NCI-H524 (cell line): ENCODE measurements around the gene PPM1H.

Experiments used
- DNase-seq, 2 experiments: peaks; one replicate each; lab custom pipeline; 2025; lab: John Stamatoyannopoulos, UW

Gene PPM1H

DNA sequence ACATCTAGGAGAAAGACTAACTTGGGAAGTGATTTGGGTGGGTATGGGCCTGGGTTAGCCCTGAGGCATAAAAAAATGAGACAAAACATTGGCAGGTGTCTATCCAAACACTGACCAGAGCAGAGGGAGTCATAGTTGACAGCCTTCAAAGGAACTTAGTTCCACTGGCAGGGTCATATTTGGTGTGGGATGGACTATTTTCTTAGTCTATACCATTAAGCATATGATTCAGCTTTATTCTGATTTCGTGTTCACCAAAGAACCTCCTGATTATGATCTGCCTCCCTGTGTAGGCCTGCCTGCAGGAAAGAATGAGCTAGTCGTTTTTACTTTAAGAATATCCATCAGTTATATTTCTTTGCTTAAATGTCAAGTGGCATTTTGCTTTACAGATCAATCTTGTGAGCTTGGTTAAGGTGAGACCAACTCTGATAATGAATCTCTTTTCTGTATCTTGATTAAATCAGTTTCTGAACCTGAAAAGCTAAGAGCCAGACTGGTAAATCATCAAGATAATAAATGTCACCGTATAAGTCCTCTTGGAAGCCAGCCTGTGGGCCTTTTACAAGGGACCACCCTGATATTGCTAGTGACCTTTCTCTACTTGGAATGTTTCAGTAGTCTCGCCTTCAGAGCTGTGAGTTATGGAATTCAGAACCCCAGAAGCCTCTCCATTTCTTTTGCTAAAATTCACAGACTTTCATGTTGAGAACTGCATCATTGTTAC lies 285.4 kb downstream of the PPM1H start:
- no peak for DNase-seq

- no peak for DNase-seq
Measured at GRCh38 chr12:62647586-62647985, 287.4 kb downstream of the PPM1H start.

DNA sequence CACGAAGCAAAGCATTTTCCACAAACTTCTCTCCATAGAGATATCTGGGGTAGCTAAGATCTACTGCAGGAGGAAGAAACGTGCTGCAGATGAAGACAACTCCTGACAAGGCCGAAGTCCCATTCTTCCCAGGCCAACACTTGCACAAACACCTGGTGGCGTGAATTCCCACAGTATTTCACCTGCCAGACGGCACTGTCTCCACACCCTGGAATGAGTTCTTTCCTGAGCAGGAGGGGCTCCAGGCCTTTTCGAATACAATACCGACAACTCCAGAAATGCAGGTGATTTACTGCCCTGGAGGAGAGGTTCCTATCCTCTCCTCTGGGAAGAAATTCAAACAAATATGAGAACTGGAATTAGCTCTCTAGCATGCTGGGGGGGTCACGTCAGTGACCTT lies 288.4 kb downstream of the PPM1H start:
- DNase-seq = no peak

DNA sequence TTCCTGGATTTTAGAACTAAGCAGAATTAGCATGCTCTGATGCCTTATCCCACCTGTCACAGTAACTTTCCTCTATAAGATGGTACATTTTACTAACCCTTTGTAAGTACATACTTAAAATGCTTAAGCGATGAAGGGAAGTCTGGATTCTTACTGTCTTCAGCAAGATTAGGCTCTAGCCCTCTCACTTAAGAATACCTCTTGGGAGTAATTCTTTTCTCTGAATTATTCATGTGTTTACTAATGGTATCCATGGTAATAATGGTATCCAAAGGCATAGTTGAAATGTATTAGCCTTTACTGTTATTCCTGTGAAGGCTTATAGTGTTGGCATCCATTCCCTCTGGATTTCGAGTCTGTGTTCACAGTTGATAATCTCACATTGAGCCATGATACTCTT lies 291.5 kb downstream of the PPM1H start:
- peak in 1 of 2 experiments; percentile 55 for DNase-seq

- DNase-seq = no peak
Measured at GRCh38 chr12:62642486-62642885, 292.5 kb downstream of the PPM1H start.

- DNase-seq = no peak
Measured at GRCh38 chr12:62640910-62641448, 294.0 kb downstream of the PPM1H start.

GRCh38 chr12:62637679-62638078 lies 297.3 kb downstream of the PPM1H start:
- DNase-seq = no peak

DNA sequence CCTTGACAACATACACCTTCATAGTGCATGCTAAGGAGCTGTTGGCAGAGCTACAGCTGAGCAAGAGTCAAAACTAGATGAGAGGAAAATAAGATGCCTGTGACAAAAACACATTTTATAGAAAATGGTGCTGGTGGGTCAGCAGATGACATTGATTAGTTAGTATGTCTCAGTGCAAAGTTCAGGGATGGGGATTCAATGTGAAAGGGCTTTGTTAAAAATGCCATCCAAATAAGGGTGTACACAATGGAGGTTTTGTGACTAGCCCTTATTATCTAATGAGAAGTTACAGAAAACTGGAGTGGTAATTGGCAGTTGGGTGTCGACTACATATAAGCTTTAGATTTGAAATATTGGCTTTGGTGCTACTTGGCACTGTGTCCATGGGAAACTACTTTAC lies 299.3 kb downstream of the PPM1H start:
- DNase-seq = no peak

DNA sequence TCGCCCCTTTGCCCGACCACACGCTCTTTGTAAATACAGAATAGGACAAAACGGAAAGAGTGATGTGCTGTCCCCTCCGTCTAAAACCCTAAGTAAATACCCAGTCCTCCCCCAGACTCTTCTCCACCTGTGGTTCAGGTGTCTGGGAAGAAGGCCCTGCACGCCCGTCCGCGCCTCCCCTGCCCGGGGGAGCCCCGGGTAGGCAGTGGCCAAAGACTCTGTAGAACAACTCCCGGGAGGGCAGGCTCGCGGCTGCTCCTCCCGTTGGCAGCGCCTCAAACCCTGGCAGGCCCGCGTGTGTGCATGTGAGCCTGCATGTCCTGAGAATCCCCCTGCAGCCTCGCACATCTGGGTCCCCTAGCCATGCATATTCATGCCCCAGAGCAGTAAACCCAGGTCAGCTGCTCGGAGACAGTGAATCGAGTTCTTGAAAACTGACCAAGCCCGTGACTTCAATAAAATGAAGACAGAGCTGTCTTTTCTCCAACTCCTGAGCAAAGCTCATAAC lies 302.5 kb downstream of the PPM1H start:
- DNase-seq = peak in 1 of 2 experiments; percentile 43

DNA sequence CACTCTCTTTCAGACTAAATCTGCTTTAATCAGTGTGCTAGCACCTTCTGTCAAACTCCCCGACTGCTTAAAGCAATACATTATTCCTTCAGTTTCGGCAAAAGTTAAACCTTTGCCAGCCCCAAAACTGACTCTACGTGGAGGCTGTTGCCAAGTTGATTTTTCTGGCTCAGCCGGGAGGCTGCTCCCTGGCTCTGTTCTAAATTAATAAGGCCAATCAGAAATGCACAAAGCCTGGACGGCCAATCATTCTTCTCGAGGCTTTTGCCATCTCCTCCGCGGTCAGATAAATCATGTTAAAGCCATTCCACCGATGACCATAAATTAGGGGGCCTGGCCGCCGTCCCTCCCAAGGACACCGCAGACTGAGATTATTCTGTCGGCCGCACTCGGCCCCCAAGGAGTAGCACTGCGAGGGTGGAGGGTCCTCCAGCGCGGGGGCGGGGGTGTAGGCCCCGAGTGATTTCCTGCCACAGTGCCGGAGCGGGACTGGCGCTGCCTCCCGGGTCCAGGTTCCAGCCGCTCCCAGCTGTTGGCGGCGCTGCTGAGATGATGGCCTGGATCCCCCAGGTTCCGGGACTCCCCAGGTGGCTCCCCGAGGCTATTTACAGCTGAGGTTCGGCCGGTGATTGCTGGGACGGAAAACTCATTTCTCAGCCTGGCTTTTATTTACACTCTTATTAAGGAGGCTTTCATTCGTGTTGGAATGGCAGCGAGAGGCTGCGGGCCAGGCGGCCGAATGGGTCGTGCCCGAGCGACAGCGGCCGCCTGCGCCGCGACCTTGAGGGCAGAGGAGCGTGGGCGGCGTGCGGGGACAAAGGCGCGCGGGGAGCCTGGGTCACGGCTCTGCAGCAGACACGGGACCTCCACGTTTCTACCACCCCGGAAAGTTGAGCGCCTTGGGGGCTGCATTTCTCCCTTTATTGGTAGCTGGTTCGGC lies 303.2 kb downstream of the PPM1H start:
- DNase-seq = peak; percentile 29 to 71

DNA sequence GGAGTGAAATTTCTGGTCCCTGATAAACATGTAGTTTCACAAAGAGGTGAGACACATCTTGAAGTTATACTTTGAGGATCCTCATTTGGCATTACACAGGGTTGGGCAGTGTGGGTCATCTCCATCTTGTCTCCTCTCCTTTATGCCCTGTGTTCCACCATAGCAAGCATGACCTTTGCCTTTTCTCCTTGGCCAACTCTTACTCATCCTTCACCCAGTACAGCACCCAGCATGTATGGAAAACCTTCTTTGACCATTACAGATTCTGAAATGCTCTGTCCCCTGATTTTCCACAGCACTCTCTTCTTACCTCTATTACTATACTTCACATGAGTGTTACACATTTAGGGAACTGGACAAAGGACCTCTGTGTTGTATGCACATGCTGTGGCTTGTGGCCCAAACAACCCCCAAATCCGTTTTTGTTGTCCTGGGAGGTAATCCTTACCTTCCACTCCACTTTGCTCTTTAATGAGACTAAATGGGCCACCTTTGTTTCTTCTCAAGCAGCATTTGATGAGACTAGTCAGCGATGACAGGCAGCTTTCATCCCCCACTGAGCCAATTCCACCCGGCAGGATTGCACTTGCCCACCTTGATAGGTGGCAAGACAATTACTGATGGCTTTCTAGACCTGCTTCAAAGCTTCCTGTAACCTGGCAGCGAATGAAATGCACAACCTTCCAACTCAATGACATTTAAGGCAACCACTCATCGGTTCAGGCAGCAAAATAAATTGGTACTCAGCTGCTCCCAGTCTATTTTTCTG lies 304.8 kb downstream of the PPM1H start:
- no peak for DNase-seq

- DNase-seq = peak in 1 of 2 experiments; percentile 13
Measured at GRCh38 chr12:62629413-62629812, 305.5 kb downstream of the PPM1H start.

- DNase-seq = peak in 1 of 2 experiments; percentile 34
Measured at GRCh38 chr12:62627181-62627580, 307.8 kb downstream of the PPM1H start.

DNA sequence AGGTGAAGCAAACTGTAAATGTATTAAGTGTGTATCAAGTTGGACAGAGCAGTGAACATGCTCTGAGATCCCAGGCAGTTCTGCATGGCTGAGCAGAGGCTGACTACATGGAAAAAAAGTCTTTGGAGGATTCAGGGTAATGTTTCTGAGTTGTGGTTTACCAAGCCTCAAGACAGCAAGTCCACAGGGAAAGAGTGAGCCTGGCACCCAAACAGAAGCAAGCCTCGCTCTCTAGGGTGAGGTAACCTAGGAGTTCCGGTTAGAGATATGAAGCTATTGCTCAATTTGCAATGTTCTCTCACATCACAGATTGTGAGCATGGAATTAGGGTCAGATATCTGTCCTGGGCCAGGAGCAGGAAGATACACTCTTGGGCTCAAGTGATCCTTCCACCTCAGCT lies 309.7 kb downstream of the PPM1H start:
- no peak for DNase-seq

DNA sequence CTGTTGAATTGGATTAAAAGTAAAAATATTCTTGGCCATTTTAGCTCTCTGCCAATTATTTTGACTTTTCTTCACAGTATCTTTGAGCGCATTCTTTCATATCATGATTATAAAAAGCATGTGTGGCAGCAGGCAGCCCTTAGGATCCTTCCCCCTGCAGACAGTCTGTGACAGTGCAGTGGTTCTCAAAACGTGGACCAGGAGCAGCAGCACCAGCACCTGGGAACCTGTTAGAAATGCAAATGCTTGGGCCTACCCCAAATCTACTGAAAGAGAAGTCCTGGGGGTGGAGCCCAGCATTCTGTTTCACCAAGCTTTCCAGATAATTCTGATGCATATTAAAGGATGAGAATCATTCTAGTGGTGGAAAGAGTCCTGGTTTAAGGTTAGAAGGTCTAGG lies 312.8 kb downstream of the PPM1H start:
- DNase-seq = no peak

DNA sequence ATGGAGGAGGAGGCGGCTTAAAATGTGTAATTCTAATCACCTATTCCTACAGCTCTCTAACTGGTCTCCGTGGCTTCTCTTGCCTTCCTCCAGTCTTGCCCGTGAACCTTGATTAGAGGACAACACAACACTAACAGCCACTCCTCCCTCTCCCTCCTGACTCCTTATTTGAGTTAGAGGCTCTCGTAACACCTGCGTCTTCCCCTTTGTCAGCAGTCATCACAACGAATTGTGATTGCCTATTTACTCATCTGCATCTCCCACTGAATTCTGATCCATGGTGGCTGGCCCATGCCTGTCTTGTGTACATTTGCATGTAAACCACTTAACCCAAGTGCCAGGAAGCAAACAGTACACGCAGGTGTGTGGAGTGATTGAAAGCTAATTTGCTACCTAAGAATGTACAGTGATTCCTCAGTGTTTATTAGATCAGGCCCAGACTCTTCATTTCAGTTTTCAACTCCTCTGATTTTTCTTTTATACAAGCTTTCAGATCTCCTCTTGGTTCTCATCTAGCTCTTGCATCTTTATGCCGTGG lies 313.8 kb downstream of the PPM1H start:
- DNase-seq = no peak

DNA sequence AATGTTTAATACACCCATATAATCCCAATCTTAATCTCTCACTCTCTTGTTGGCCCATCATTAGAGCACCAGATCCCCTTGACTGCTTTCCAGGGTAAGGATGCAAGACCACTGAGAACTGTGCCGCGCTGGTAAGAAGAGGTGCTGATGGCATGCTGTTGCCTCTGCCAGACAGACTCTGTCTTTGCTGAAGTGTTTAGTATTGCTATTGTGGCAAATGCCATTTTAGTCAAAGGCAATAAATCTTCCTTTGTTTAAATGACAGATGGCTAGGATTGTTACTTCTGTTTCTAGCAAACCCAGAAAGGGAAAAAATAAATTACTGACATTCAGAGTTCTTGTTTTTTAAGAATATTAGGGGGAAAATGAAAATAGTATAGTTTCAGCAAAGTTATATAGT lies 316.0 kb downstream of the PPM1H start:
- DNase-seq = no peak

- no peak for DNase-seq
Measured at GRCh38 chr12:62618319-62618718, 316.6 kb downstream of the PPM1H start.

GRCh38 chr12:62613081-62613480 lies 321.9 kb downstream of the PPM1H start:
- no peak for DNase-seq

GRCh38 chr12:62606654-62607053 lies 328.3 kb downstream of the PPM1H start:
- DNase-seq = no peak

GRCh38 chr12:62605981-62606380 lies 329.0 kb downstream of the PPM1H start:
- no peak for DNase-seq

- DNase-seq = peak in 1 of 2 experiments; percentile 5
Measured at GRCh38 chr12:62604871-62605270, 330.1 kb downstream of the PPM1H start.
